GM19025 (cell line): Measurements from ENCODE around the gene TSPAN18.

Experiments used
- ATAC-seq: cut with Tn5 transposase; IDR thresholded peaks from one replicate; pipeline ENCODE4 v1.9.1; 2021; ENCODE audit warnings: mild to moderate bottlenecking, low read depth, moderate library complexity; ENCODE audit not compliant: unreplicated experiment

Gene TSPAN18

DNA sequence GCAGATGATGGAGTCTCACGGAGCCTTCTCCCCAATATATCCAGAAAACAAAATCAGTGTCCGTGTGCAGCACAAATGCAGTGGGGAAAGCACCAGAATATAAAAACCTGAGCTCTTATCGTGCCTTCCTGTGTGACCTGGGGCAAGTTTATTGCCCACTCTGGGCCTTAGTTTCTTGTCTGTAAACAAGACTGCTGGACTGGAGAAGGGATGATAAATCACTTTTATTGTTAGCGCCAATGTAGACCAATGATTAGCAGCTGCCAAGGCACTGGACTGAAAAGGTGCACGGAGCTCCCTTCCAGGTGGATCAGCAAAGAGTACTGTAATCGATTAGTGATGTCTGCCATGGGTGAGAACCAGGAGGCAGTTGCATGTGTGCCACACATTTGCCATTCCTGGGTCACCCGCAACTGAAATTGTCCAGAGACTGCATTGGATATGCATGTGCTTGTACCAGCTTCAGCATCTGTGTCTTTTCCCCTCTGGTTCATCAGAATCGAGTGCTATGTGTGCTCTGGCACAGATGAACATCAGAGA lies 89.2 kb downstream of the TSPAN18 start:
- ATAC-seq: no peak

DNA sequence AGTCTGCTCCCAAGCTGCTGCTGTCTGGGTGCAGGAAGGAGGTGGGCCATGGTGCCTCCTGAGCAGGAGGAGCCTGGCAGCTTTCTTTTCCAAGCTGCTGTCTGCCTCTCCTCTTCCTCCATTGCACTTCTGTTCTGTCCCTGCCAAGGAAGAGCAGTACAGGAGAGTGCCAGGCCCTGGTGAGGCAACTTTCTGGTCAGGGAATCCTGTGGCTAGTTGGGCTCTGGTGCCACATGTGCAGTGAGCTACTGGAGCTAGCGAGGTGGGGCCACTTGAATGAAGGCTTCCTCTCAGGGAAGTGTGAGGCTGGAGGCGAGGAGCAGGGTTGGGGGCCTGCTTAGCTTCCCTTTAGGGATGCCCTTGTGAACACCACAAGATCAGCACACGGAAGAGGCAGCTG lies 90.0 kb downstream of the TSPAN18 start:
- no peak for ATAC-seq

DNA sequence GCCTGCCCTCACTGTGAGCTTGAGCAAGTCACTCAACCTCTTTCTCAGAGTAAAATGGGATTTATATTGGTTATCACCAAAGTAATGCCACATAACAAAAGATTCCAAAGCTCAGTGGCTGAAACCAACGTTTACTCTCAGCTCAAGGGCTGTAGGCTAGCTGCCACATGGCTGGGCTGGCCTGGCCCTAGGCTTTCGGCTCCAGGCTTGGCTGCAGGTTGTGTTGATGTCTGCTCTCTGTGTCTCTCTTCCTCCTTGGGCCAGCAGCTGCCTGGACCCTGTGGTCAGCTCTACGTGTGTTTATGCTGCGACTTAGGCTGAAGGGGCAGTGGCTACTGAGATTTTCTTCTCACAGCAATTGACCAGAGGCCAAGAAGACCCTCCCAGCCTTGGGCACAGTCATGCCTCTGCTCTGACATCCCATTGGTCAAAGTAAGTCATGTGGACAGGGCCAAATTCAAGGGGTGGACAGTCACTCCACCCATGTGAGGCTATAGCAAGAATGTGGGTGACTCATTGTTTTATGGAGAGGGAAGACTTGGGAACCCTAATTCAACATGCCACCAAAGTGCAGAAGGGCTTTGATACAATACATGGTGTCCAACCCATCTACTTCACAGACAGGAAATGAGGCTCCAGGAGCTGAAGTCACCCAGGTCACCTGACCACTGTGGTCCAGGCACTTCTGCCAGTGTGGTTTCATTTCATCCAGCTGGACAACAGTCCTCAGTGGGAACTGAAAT lies 90.6 kb downstream of the TSPAN18 start:
- ATAC-seq: no peak

DNA sequence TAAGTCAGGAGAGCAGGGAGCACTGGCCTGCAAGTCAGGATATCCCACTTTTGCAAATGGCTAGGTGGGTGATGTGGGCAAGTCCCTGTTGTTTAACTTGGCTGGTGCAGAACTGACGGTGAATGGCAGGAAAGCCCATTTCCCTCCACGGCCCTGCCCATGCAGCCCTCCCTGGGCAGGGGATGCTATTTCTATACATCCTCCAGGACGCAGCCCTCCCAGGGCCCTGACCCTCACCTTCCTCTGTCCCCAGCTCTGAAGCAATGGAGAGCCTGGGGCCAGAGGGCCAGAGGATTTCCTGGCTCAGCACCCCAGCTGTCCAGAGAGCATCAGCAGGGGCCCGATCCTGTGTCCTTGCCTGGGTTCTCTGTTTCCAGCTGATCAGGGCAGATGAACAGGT lies 91.3 kb downstream of the TSPAN18 start:
- ATAC-seq: no peak

DNA sequence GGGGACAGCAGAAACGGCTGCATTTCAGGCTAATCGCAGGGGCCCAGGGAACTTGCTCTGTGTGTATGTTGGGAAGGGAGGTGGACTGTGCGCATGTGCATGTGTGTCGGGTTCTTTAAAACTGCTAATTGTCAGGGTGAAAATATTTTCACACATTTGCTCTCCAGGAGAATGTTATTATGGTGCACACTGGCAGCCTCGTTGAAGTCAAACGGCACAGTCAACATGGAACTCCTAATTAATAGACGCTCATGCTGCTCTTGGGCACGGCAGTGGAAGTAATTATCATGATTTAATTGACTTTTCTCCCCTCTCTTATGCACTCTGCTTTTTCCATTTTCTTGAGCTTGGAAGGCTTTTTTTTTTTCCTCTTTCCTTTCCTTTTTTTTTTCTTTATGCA lies 92.6 kb downstream of the TSPAN18 start:
- ATAC-seq: no peak

DNA sequence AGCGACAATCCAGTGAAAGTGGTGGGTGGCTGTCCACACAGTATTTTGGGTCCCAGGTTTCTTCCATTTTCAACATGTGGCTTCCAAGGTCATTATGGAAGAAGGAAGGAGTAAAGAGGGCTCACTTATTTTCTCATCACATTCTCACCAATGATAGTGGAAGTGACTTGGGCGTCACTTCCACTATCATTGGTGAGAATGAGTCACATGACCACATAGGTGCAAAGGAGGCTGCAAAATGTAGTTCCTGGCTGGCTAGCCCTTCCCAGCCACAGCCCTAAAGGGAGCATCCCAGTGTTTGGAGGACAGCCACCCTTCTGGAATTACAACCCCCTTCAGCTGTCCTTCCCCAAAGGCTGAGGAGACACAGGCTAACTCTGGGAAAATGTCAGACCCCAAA lies 95.6 kb downstream of the TSPAN18 start:
- ATAC-seq: no peak

DNA sequence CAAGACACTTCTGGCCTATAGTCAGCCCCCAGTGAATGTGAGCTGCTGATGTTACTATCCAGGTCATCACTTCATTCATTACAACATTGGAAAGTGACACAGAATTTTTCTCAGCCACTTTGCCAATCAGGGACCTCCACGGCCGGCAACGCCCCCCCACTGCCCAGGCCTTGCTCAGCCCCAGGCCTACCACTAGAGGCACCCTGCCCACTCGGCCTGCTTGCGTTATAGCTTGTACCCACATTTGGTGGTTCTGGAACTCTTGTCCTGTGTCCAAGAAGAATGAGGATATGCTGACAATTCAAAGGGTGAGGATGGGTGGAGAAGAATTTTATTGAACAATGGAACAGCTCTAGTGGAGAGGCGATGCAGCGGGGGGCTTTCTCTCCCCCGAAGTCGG lies 96.2 kb downstream of the TSPAN18 start:
- ATAC-seq: no peak

DNA sequence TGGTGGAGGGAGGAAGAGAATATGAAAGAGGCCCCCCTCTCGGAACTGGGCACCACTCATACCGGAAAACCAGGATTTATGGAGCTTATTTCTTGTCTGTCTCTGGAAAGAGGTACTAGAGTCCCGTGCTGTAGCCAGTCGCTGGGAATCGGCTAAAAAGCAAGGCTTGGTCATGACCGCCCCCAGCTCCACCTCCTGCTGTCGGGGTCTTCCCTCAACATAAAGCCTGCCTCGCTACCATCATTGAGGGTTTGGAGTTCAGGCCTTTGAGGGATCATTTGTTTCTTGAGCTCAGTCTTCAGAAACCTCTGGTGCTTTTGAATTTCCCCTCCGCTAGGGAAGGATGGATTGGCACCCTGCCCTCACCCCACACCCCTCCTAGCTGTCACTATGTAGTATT lies 97.1 kb downstream of the TSPAN18 start:
- no peak for ATAC-seq

DNA sequence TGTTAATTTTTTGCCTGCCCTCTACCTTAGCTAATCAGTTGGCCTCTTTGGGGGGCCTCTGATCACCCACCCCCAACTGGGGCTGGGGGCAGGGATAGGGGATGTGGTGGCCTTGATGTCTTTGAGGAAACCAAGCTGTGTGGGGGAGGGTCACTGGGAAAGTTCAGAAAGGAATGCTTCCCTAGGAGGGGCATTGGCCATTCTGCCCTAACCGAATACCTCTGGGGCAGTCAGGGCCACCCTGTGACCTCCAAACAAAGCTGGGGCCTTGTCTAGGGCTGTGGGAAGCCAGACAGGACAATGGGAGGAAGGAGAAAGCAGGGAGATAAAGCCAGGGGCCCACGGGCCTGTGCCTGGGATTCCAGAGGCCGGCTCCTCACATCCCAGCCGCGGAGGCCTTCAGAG lies 97.5 kb downstream of the TSPAN18 start:
- ATAC-seq: no peak

DNA sequence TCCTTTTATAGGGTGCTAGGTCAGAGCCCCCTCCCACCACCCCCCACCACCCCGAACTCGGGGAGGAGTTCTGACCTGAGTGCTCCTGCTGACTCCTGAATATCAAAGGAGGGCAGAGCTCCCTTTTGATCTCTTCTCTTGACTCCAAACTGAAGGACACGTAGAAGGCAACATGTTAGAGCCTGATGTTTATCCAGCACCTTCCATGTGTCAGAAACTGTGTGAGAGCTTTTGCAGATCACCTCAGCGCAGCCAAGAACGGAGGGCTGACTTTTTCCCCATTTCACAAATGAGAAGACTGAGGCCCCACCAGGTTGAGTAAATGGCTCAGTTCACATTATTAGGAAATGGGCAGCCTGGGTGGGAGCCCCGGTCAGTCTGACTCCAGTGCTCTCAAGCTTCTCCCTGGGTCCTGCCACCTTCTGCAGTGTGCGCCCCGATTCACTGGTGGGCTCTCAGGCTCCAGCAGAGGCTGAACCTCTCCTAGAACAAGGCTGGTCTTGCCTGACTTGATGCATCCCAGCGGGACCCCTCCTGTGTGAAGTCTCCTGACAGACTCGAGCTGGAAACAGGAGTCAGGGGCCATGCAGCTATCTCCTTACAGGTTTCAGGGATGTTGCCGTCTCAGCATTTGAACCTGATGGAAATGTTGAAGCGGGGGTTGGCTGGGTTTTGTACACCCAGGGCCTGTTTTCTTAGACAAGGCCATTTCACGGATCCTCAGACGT lies 98.5 kb downstream of the TSPAN18 start:
- no peak for ATAC-seq

DNA sequence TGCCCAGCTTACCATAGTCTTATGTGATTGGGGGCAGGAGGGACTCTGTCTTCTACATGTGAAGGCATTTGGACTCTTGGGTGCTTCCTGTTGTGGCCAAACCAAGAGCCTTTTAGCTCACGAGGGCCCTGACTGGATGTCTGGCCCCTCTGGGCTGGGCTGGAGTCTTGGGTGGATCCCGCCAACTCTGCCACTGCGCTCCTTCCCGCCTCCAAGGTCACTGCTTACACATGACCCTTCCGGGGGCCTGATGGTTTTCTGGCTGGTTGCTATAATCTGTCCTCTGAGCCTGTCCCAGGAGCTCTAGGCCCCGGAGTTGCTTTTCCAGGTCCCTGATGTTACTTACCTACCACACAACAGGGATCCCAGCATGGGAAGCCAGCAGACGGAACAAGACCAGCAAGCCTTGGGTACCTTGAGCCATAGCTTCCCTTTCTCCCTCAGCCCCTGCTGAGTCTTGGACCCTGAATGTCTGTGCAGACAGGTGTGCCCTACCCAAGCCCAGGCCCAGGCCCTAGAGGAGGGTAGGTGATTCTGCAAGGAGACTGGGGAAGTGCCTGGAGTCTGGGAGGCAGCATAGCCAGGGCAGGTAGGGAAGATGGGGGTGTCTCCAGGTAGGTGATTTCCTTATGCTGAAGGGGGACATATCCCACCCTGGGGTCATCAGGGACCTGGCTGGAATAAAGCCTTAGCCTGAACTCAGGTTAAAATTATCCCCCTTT lies 100.3 kb downstream of the TSPAN18 start:
- ATAC-seq: no peak

DNA sequence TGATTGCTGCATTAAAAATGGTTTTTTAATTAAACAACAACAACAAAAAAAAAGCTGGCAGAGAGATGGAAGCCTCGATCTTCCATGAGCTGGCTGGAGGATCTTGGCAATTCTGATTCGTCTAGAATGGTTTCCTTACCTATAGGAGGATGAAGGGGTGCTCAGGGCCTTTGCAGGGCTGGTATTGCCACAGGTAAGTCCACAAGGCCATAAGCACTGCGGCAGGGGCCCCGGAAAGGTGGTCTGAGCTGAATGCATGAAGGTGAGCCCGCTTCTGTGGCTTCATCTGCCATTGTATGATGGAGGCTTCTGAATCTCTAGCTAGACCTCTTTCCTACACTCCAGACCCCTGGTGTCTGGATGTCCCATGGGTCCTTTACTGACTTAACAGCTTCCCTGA lies 101.5 kb downstream of the TSPAN18 start:
- no peak for ATAC-seq

DNA sequence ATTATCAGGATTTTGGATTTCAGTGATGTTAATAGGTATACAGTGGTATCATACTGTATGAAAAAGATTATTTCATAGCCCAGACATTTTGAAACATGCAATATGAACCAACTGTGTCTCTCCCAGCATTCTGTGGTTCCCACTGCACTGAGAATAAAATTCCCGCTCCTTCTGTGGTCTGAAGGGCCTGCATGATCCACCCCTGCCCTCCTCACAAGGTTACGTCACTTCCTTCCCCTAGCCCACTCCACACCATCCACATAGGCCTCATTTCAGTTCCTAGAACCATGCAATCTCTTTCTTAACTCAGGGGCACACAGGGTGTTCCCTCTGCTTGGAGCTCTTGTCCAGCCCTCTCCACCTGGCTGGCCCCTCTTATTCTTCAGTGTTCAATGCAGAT lies 103.1 kb downstream of the TSPAN18 start:
- no peak for ATAC-seq

DNA sequence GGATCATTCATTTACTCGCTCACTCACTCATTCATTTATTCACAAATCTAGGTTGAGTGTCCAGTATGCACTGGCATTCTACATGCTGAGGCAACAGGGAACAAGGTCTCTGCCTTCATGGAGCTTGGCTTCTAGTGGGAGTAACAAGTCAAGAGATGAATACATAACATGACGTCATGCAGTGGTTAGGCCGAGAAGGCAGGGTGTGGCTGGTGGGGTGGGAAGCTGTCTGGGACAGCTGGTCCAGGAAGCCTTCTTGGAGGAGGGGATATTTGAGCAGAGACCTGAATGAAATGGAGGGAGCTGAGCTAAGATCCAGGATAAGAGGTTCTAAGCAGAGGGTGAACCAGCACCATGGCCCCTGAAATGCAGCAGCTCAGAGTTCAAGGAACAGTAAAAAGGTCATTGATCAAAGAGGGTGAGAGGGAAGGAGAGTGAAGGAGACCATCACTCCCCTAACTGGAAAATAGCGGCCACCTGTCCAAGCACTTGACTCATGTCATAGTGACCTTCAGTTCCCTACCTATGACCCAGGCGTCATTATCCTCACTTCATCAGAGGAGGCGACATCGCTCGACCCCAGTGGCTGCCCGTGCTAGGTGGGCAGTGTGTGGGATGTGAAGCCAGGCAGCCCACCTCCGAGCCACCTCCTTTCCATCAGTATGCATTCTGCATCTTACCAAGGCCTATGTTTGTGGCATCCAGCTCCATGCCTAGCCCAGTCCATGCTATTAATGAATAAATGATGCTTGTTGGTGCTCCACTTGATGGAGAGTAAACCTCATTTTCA lies 105.0 kb downstream of the TSPAN18 start:
- no peak for ATAC-seq

DNA sequence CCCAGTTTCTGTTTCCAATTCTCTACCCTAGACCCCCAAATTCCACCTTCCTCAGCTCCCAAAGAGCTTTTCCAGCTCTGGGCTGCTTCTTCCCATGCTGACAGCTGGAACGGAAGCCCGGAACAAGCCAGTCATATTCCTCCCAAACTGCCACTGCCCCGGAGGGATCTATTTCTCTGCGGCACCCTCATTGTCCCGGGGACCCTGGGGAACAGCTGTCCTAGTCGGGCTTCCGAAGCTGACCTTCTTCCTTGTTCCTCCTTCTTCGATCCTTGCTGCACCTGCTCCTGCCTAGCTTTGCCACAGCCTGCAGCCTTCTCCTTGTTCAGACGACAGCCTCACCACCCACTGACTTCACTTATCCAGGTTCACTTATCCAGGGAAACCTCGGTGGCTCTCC lies 105.7 kb downstream of the TSPAN18 start:
- ATAC-seq: no peak

DNA sequence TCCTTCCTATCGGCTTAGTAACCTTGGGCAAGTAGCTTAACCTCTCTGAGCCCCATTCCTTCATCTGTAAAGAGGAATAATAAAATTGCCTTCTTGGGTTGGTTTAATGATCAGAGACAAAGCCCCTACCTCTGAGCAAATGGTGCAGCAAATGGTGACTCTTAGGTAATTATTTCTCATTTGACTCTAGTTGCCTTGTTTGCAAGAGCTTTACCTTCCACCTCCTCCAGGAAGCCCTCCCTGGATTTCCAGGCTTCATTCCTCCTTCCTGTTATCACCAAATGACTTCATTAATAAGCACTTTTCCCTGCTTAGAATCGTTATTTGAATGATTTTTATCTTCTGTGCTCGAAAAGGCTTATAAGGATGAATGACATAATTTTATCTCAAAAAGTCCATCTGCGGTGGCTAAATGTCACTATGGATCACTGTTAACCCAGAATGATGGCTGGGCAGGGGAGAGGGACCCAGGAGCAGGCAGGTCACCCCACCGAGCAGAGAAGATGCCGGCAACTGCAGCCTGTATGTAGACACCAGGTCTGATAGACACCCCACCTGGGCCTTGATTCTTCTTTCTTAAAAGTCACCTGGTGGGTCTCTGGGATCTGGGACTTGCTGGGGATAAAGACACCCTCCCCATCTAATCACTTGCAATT lies 106.6 kb downstream of the TSPAN18 start:
- ATAC-seq: no peak

DNA sequence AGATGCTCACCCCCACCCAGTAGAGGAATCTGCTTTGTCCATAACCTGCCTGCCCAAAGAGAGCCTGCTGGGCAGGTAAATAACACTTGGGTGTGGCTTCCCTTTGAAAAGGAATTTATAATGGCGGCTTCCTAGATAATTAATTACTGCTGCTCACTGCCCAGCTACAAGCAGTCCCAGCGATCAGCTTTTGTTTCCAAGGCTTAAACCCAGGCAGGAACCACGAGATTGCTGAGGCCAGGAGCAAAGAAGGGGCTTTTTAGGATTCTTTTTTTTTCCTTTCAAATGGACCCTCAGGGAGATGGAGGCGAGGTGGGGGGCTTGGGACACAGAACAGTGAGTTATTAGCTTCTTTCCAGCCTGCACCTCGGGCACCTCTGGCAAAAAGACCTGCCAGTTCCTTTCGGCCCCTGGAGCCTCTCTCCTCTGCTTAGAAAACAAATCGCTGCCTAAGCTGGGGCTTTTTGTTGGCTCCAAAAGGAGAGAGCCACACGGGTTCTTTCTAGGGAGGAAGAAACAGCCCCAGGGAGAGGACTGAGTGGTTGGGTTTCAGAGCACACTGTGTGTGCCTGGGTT lies 107.2 kb downstream of the TSPAN18 start:
- ATAC-seq: no peak

DNA sequence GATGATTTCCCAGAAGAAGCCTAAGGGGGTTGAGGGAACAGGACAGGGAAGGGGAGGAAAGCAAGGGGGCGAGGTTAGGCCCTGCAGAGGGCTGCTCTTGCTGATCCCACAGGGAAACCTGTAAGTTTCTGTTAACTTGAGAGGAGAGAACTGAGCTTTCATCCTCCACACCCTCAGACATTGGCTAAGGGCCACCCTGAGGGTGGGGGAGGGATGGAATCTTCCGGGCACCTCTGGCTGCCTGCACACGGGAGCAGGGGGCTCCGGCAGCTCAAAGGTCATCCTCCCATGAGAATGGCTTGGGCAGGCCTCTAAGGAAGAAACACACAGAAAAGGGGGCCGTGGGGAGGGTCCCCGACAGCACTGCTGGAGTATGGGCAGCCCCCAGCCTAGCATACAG lies 108.1 kb downstream of the TSPAN18 start:
- no peak for ATAC-seq

DNA sequence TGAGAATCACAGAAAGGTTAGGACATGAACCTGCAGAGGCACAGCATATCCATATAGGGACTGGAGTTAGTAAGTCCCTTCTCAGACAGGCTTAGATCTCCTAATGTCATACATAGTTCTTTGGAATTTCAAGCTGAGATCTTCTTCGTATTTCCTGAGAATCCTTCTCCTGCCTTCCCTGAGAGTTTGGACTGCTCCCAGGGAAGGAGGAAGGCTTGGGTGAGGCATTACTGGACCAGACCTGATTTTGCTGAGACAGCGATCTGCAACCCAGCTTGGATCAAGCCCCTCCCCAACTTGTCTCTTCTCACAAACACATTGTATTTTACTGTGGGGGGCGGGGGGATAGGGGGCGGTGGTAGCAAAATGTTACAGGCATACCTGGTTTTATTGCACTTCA lies 108.5 kb downstream of the TSPAN18 start:
- no peak for ATAC-seq

DNA sequence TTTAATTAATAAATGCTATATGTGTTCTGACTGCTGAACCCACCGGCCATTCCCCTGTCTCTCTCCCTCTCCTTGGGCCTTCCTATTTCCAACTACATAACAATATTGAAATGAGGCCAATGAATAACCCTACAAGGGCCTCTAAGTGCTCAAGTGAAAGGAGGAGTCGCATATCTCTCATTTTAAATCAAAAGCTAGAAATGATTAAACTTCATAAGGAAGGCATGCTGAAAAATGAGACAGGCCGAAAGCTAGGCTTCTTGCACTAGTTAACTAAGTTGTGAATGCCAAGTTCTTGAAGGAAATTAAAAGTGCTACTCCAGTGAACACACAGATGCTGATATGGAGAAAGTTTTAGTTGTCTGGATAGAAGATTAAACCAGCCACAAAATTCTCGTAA lies 109.2 kb downstream of the TSPAN18 start:
- no peak for ATAC-seq
